PC-9 (cell line): Measurements from ENCODE around the gene C10orf120.

Source experiments
- EZH2 ChIP-seq: fragments of 200-600 bp; sonication (generic); IDR thresholded peaks from 2 replicates; pipeline ENCODE4 v1.8.0; 2017; ENCODE audit warnings: antibody characterized with exemption, low read depth
- TF ChIP-seq, protein P1 (sequence below): fragments of 200-600 bp; sonication (generic); conservative IDR thresholded peaks from 2 replicates; pipeline ENCODE4 v1.6.1; 2017; ENCODE audit warnings: mixed run types, antibody characterized with exemption, mild to moderate bottlenecking, moderate library complexity

DNA sequence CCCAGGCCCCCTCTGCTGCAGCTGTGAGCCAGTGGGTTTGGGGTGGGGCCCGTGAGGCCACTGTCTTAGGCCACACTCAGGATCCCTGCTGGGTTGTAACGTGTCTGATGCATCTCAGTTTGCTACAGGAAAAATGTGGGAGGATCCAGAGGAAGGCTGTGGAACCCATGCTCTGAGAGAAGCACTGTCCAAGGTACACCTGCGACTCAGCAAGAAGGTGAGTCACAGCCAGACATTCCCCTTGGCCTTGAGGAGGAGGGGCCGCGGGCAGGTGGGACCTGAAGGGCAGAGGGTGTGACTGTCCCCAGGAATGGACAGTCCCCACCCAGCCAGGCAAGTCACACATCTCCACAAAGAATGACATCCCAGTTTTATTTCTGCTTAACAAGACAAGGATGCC lies 27.8 kb upstream of the C10orf120 start:
- no peak for TF ChIP-seq EZH2
- TF ChIP-seq, protein P1, sequence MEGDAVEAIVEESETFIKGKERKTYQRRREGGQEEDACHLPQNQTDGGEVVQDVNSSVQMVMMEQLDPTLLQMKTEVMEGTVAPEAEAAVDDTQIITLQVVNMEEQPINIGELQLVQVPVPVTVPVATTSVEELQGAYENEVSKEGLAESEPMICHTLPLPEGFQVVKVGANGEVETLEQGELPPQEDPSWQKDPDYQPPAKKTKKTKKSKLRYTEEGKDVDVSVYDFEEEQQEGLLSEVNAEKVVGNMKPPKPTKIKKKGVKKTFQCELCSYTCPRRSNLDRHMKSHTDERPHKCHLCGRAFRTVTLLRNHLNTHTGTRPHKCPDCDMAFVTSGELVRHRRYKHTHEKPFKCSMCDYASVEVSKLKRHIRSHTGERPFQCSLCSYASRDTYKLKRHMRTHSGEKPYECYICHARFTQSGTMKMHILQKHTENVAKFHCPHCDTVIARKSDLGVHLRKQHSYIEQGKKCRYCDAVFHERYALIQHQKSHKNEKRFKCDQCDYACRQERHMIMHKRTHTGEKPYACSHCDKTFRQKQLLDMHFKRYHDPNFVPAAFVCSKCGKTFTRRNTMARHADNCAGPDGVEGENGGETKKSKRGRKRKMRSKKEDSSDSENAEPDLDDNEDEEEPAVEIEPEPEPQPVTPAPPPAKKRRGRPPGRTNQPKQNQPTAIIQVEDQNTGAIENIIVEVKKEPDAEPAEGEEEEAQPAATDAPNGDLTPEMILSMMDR = no peak
